GM23248 (cell line): Measurements from ENCODE around the gene MYEOV. TPM values are rescaled to one million over a fixed set of nuclear protein-coding genes. Genes with fewer than 3 reads are reported as not detected.
A peak's percentile ranks its signal among the peaks of the same experiment; 100 is the strongest.

Experiments used
- DNase-seq: peaks from one replicate; pipeline ENCODE4 v3.0.0-alpha.2; 2015
- H2AFZ ChIP-seq: fragments of 200-600 bp; sonication (generic); 2 replicates; pipeline ENCODE4 v1.6.1; 2016; ENCODE audit warnings: antibody characterized with exemption
- H3F3A ChIP-seq: fragments of 200-600 bp; sonication (generic); 2 replicates; pipeline ENCODE4 v1.6.1; 2016; ENCODE audit warnings: mild to moderate bottlenecking, antibody characterized with exemption, mixed run types; ENCODE audit not compliant: insufficient read depth
- H3K27ac ChIP-seq: fragments of 200-600 bp; sonication (generic); 2 replicates; pipeline ENCODE4 v1.5.1; 2016; ENCODE audit warnings: mild to moderate bottlenecking
- H3K27me3 ChIP-seq: fragments of 200-600 bp; sonication (generic); replicated peaks from 2 replicates; pipeline ENCODE4 v1.6.1; 2016; ENCODE audit warnings: mild to moderate bottlenecking; ENCODE audit not compliant: insufficient read depth
- H3K36me3 ChIP-seq: fragments of 200-600 bp; sonication (generic); 2 replicates; pipeline ENCODE4 v1.6.1; 2016; ENCODE audit warnings: low read depth, mild to moderate bottlenecking
- H3K4me1 ChIP-seq: fragments of 200-600 bp; sonication (generic); 2 replicates; pipeline ENCODE4 v1.6.1; 2016; ENCODE audit warnings: mild to moderate bottlenecking; ENCODE audit not compliant: insufficient read depth
- H3K4me2 ChIP-seq: fragments of 200-600 bp; sonication (generic); one replicate; pipeline ENCODE4 v1.6.1; 2016; ENCODE audit warnings: mild to moderate bottlenecking; ENCODE audit not compliant: unreplicated experiment
- H3K4me3 ChIP-seq: fragments of 200-600 bp; sonication (generic); 2 replicates; pipeline ENCODE4 v1.5.1; 2016; ENCODE audit warnings: mild to moderate bottlenecking
- H3K79me2 ChIP-seq: fragments of 200-600 bp; sonication (generic); 2 replicates; pipeline ENCODE4 v1.6.1; 2016; ENCODE audit warnings: mild to moderate bottlenecking; ENCODE audit not compliant: insufficient read depth
- H3K9ac ChIP-seq: fragments of 200-600 bp; sonication (generic); 2 replicates; pipeline ENCODE4 v1.6.1; 2016; ENCODE audit warnings: mild to moderate bottlenecking
- H3K9me2 ChIP-seq: fragments of 200-600 bp; sonication (generic); 2 replicates; pipeline ENCODE4 v1.6.1; 2016; ENCODE audit warnings: mixed run types, mild to moderate bottlenecking, moderate library complexity; ENCODE audit not compliant: insufficient read depth
- H3K9me3 ChIP-seq: fragments of 200-600 bp; sonication (generic); one replicate; pipeline ENCODE4 v1.6.1; 2017; ENCODE audit warnings: low read depth
- H4K20me1 ChIP-seq: fragments of 200-600 bp; sonication (generic); 2 replicates; pipeline ENCODE4 v1.6.0; 2016; ENCODE audit not compliant: insufficient read depth
- EZH2 ChIP-seq: fragments of 200-600 bp; sonication (generic); IDR thresholded peaks from 2 replicates; pipeline ENCODE4 v1.6.1; 2018; ENCODE audit warnings: antibody characterized with exemption, mild to moderate bottlenecking; ENCODE audit not compliant: insufficient read depth, poor library complexity, severe bottlenecking
- EZH2phosphoT487 ChIP-seq: fragments of 200-600 bp; sonication (generic); IDR thresholded peaks from 2 replicates; pipeline ENCODE4 v1.6.1; 2018; ENCODE audit warnings: antibody characterized with exemption, moderate library complexity, mild to moderate bottlenecking, low read depth; ENCODE audit not compliant: insufficient read depth
- WGBS, 2 experiments: methylation state at CpG; one replicate each; pipeline ENCODE4 v1.1.6; 2015 to 2017; ENCODE audit warnings: low lambda C conversion rate in 2 of 2, low coverage in 1 of 2; ENCODE audit errors: missing lambda C conversion rate in 2 of 2; 5-methylcytosine and 5-hydroxymethylcytosine counted together
- in situ Hi-C: fragments of 300-500 bp; cut with MboI; formaldehyde crosslinking; loops from 2 replicates; pipeline ENCODE4 v1.15.0; 2020
- polyA plus RNA-seq: library from polyadenylated mRNA; unstranded; fragments of >200 nt; fragmentation: Nextera tagmentation; extraction: Ambion mirVana; gene quantifications from 2 replicates; pipeline ENCODE4 v1.2.1, GENCODE V29; 2016
- total RNA-seq: library from RNA; depleted of rRNA; stranded (reverse); fragments of >200 nt; shearing (Covaris generic); gene quantifications from 2 replicates; pipeline ENCODE4 v1.2.3, GENCODE V29; 2014

The MYEOV gene
- total and polyA plus RNA-seq, 2 experiments from 2014 or later, result 0.86 to 7.2 TPM

GRCh38 chr11:69302447-69303020 lies 8.6 kb downstream of the MYEOV start:
- WGBS, 2 experiments, result 89 to 90% methylated on average over 6 to 8 of the region's 8 CpGs
- Histone ChIP-seq H3K4me1 (peaks cover 48% of the 10 kb centered on the region), H3K4me2 (peak overlapping the region; percentile 61)

GRCh38 chr11:69303427-69303826 lies 9.5 kb downstream of the MYEOV start:
- Histone ChIP-seq H3K4me1 (peaks cover 39% of the 10 kb centered on the region), H3K9ac (no peak overlapping the region), H3K36me3 (no peaks in the 10 kb centered on the region), H3K27me3 (no peaks in the 10 kb centered on the region), H3F3A (peaks cover 33% of the 10 kb centered on the region), H4K20me1 (no peaks in the 10 kb centered on the region), H3K27ac (no peak overlapping the region), H3K4me3 (no peak overlapping the region), H3K79me2 (peaks cover 5% of the 10 kb centered on the region; the same call in 1 of the 2 replicates), H3K9me3 (no peaks in the 10 kb centered on the region), H3K4me2 (no peak overlapping the region), H3K9me2 (no peaks in the 10 kb centered on the region), H2AFZ (no peak overlapping the region)
- 95 to 99% methylated on average over 17 to 18 of the region's 18 CpGs for WGBS, 2 experiments
- in situ Hi-C loops, result no loop called here
- no peak for DNase-seq
- TF ChIP-seq EZH2phosphoT487, result no peak
- TF ChIP-seq EZH2, result no peak

More at GRCh38 chr11:69302447-69303020, 8.6 kb downstream of the MYEOV start:
- no peak for DNase-seq
- peak overlapping the region; percentile 82 for H3K9ac ChIP-seq
- H3K79me2 ChIP-seq, result peaks cover 5% of the 10 kb centered on the region; the same call in 1 of the 2 replicates
- TF ChIP-seq EZH2, result no peak
- no peak for TF ChIP-seq EZH2phosphoT487
- no peaks in the 10 kb centered on the region for H3K9me2 ChIP-seq
- peaks cover 42% of the 10 kb centered on the region for H3F3A ChIP-seq
- no peaks in the 10 kb centered on the region for H3K36me3 ChIP-seq
- H3K27ac ChIP-seq, result peak overlapping the region; percentile 96
- H2AFZ ChIP-seq, result no peak overlapping the region
- no peaks in the 10 kb centered on the region for H3K27me3 ChIP-seq
- no peaks in the 10 kb centered on the region for H3K9me3 ChIP-seq
- in situ Hi-C loops, result no loop called here
- no peaks in the 10 kb centered on the region for H4K20me1 ChIP-seq
- 0 out of 2 replicates have a peak overlapping the region, but pooled peaks have one; percentile 14 for H3K4me3 ChIP-seq

- in situ Hi-C loops, result no loop called here
- Histone ChIP-seq H3K27ac (no peak overlapping the region), H3K9ac (no peak overlapping the region), H3F3A (peaks cover 25% of the 10 kb centered on the region), H3K9me2 (no peaks in the 10 kb centered on the region), H3K27me3 (no peaks in the 10 kb centered on the region), H3K79me2 (peaks cover 5% of the 10 kb centered on the region; the same call in 1 of the 2 replicates), H4K20me1 (no peaks in the 10 kb centered on the region), H3K4me2 (no peak overlapping the region), H2AFZ (no peak overlapping the region), H3K4me1 (peaks cover 31% of the 10 kb centered on the region), H3K36me3 (no peaks in the 10 kb centered on the region), H3K4me3 (no peak overlapping the region), H3K9me3 (no peaks in the 10 kb centered on the region)
- TF ChIP-seq EZH2, result no peak
- no peak for DNase-seq
- whole genome bisulfite sequencing, 2 experiments, result 100% methylated on average over 1 of the region's 1 CpG
These were observed 10.3 kb downstream of the MYEOV start for GRCh38 chr11:69304258-69304657.

- H3K9ac ChIP-seq, result no peak overlapping the region
- peaks cover 27% of the 10 kb centered on the region for H3K4me1 ChIP-seq
- no peaks in the 10 kb centered on the region for H3K27me3 ChIP-seq
- no peaks in the 10 kb centered on the region for H3K9me3 ChIP-seq
- in situ Hi-C loops, result no loop called here
- H3K4me3 ChIP-seq, result no peak overlapping the region
- H3F3A ChIP-seq, result peaks cover 20% of the 10 kb centered on the region
- no peak overlapping the region for H3K4me2 ChIP-seq
- H3K9me2 ChIP-seq, result no peaks in the 10 kb centered on the region
- H4K20me1 ChIP-seq, result no peaks in the 10 kb centered on the region
- no peak for DNase-seq
- no peaks in the 10 kb centered on the region for H3K36me3 ChIP-seq
- H3K27ac ChIP-seq, result no peak overlapping the region
- peaks cover 5% of the 10 kb centered on the region; the same call in 1 of the 2 replicates for H3K79me2 ChIP-seq
- no peak overlapping the region for H2AFZ ChIP-seq
- TF ChIP-seq EZH2phosphoT487 (no peak), EZH2 (no peak)
- WGBS, 2 experiments, result 81 to 82% methylated on average over 6 of the region's 6 CpGs
These were observed 10.7 kb downstream of the MYEOV start for GRCh38 chr11:69304686-69305085.
